H1 (cell line): ENCODE results near the gene PTPRO.

Experiments used
- BRCA1 ChIP-seq: IDR thresholded peaks from 2 replicates; pipeline ENCODE4 v1.6.1; 2012; ENCODE audit warnings: low read depth, low read length, improper control_type of control experiment
- CEBPB ChIP-seq: IDR thresholded peaks from 2 replicates; pipeline ENCODE4 v1.6.1; 2012; ENCODE audit warnings: low read depth, low read length
- CTCF ChIP-seq, 3 experiments: IDR thresholded peaks; 1 replicate in 2 of 3; 2 replicates in 1 of 3; pipeline versions ENCODE4 v1.5.1 to v1.6.1; 2011; ENCODE audit warnings: low read length in 3 of 3, mild to moderate bottlenecking in 3 of 3, inconsistent platforms in 2 of 3, low read depth in 1 of 3, moderate library complexity in 1 of 3; ENCODE audit not compliant: insufficient read depth in 1 of 3; ENCODE audit errors: control extremely low read depth in 1 of 3
- EZH2 ChIP-seq: fragments of 200-600 bp; sonication (generic); IDR thresholded peaks from 2 replicates; pipeline ENCODE4 v1.7.1; 2012; ENCODE audit warnings: low read depth, mild to moderate bottlenecking, moderate library complexity, low read length, inconsistent platforms; ENCODE audit not compliant: severe bottlenecking
- JUN ChIP-seq: IDR thresholded peaks from 2 replicates; pipeline ENCODE4 v1.6.1; 2011; ENCODE audit warnings: low read depth, mild to moderate bottlenecking, improper control_type of control experiment, low read length
- JUND ChIP-seq: IDR thresholded peaks from 2 replicates; pipeline ENCODE4 v1.6.1; 2011; ENCODE audit warnings: mild to moderate bottlenecking, improper control_type of control experiment, low read length
- KDM5A ChIP-seq: fragments of 200-600 bp; IDR thresholded peaks from 2 replicates; pipeline ENCODE4 v1.7.1; 2012; ENCODE audit warnings: mild to moderate bottlenecking, low read length, inconsistent platforms, mixed read lengths
- NRF1 ChIP-seq: IDR thresholded peaks from 2 replicates; pipeline ENCODE4 v1.6.1; 2011; ENCODE audit warnings: mild to moderate bottlenecking, low read depth, low read length, improper control_type of control experiment
- POLR2A ChIP-seq, 2 experiments: IDR thresholded peaks; 1 replicate in 1 of 2; 2 replicates in 1 of 2; pipeline ENCODE4 v1.6.1; 2011; ENCODE audit warnings: low read depth in 2 of 2, low read length in 2 of 2, mild to moderate bottlenecking in 2 of 2; ENCODE audit errors: control extremely low read depth in 1 of 2
- RBBP5 ChIP-seq: IDR thresholded peaks from 2 replicates; pipeline ENCODE4 v1.7.1; 2012; ENCODE audit warnings: low read depth, mild to moderate bottlenecking, inconsistent platforms, low read length, moderate library complexity, borderline replicate concordance
- SP1 ChIP-seq: IDR thresholded peaks from 2 replicates; pipeline ENCODE4 v1.6.1; 2011; ENCODE audit warnings: low read depth, low read length
- TCF12 ChIP-seq: IDR thresholded peaks from 2 replicates; pipeline ENCODE4 v1.6.1; 2011; ENCODE audit warnings: low read depth, mild to moderate bottlenecking, low read length
- YY1 ChIP-seq: IDR thresholded peaks from 2 replicates; pipeline ENCODE4 v1.6.1; 2011; ENCODE audit warnings: low read depth, mild to moderate bottlenecking, low read length

- TF ChIP-seq POLR2A (IDR thresholded peaks at IDR 0.05; ENCODE audit: control extremely low read depth in 1 of 2, low read depth in 2 of 2, low read length in 2 of 2) (no peak), JUN (no peak), CEBPB (no peak), TCF12 (no peak), EZH2 (no peak), CTCF (IDR thresholded peaks at IDR 0.05; ENCODE audit: control extremely low read depth in 1 of 3, insufficient read depth in 1 of 3, low read depth in 1 of 3, low read length in 3 of 3) (no peak), YY1 (no peak), RBBP5 (no peak), BRCA1 (no peak), NRF1 (no peak), SP1 (no peak), KDM5A (no peak), JUND (no peak)
Observed at GRCh38 chr12:15299947-15300346, 22.4 kb upstream of the PTPRO start.
